Measurements from ENCODE around the gene CDKAL1.
A peak's percentile ranks its signal among the peaks of the same experiment; 100 is the strongest.

Gene CDKAL1

GRCh38 chr6:21185861-21186478 lies 651.7 kb downstream of the CDKAL1 start:
- no CpG with 5 or more reads among the region's 4 CpGs for WGBS, 2 donors (ENCODE audit: extremely low coverage in 2 of 2, insufficient read length in 2 of 2, insufficient replicate concordance in 1 of 2)
- Histone ChIP-seq H3K9me3 (replicated peaks in 1 of 2; ENCODE audit: control insufficient read depth in 2 of 2, insufficient read depth in 1 of 2, low read depth in 1 of 2, low read length in 2 of 2) (peaks cover 0 to 5% of the 10 kb centered on the region in 2 donors), H2BK120ac (ENCODE audit: low read depth, low read length) (no peak overlapping the region), H3K4me3 (ENCODE audit: low read length in 2 of 2) (no peak overlapping the region), H2BK15ac (ENCODE audit: low read length) (no peak overlapping the region), H2BK5ac (ENCODE audit: low read length) (no peak overlapping the region), H2BK12ac (ENCODE audit: low read length) (no peak overlapping the region), H3K4me1 (ENCODE audit: control insufficient read depth in 2 of 2, insufficient read depth in 1 of 2, low read depth in 1 of 2, low read length in 2 of 2) (peaks cover 12 to 26% of the 10 kb centered on the region in 2 donors), H2AFZ (ENCODE audit: low read length) (no peak overlapping the region), H3K4me2 (ENCODE audit: insufficient read depth, low read length, poor library complexity, severe bottlenecking) (no peak overlapping the region), H4K91ac (ENCODE audit: low read depth, low read length, poor library complexity) (no peak overlapping the region), H3K18ac (ENCODE audit: low read length) (no peak overlapping the region), H3K9ac (ENCODE audit: low read depth, low read length, poor library complexity) (no peak overlapping the region), H3K27ac (replicated peaks; ENCODE audit: low read length) (peak overlapping the region; percentile 68), H3K23ac (ENCODE audit: low read depth, low read length, poor library complexity) (no peak overlapping the region), H3K4ac (ENCODE audit: low read length) (no peak overlapping the region), H3K36me3 (replicated peaks in 1 of 2; ENCODE audit: control insufficient read depth in 2 of 2, insufficient read depth in 2 of 2, low read length in 2 of 2) (no peaks in the 10 kb centered on the region), H4K8ac (ENCODE audit: low read depth, low read length) (no peak overlapping the region), H2AK5ac (ENCODE audit: low read depth, low read length) (no peak overlapping the region), H3K79me1 (ENCODE audit: low read depth, low read length) (no peaks in the 10 kb centered on the region), H3K14ac (ENCODE audit: low read length) (no peak overlapping the region), H3K27me3 (ENCODE audit: control insufficient read depth in 3 of 3, insufficient read depth in 3 of 3, low read depth in 1 of 3, low read length in 3 of 3) (no peaks in the 10 kb centered on the region)
- peak; percentile 83 for DNase-seq (ENCODE audit: low spot score)

- Histone ChIP-seq H3K36me3 (replicated peaks in 1 of 2; ENCODE audit: control insufficient read depth in 2 of 2, insufficient read depth in 2 of 2, low read length in 2 of 2) (no peaks in the 10 kb centered on the region), H3K4ac (ENCODE audit: low read length) (no peak overlapping the region), H2AFZ (ENCODE audit: low read length) (no peak overlapping the region), H3K18ac (ENCODE audit: low read length) (no peak overlapping the region), H3K27ac (replicated peaks; ENCODE audit: low read length) (peak overlapping the region; percentile 68), H2BK15ac (ENCODE audit: low read length) (no peak overlapping the region), H3K4me2 (ENCODE audit: insufficient read depth, low read length, poor library complexity, severe bottlenecking) (no peak overlapping the region), H3K9me3 (replicated peaks in 1 of 2; ENCODE audit: control insufficient read depth in 2 of 2, insufficient read depth in 1 of 2, low read depth in 1 of 2, low read length in 2 of 2) (no peaks in the 10 kb centered on the region), H3K23ac (ENCODE audit: low read depth, low read length, poor library complexity) (no peak overlapping the region), H2AK5ac (ENCODE audit: low read depth, low read length) (no peak overlapping the region), H3K4me3 (ENCODE audit: low read length in 2 of 2) (no peak overlapping the region), H3K79me1 (ENCODE audit: low read depth, low read length) (no peaks in the 10 kb centered on the region), H4K91ac (ENCODE audit: low read depth, low read length, poor library complexity) (no peak overlapping the region), H3K4me1 (ENCODE audit: control insufficient read depth in 2 of 2, insufficient read depth in 1 of 2, low read depth in 1 of 2, low read length in 2 of 2) (peaks cover 14 to 31% of the 10 kb centered on the region in 2 donors), H3K27me3 (ENCODE audit: control insufficient read depth in 3 of 3, insufficient read depth in 3 of 3, low read depth in 1 of 3, low read length in 3 of 3) (no peaks in the 10 kb centered on the region), H4K8ac (ENCODE audit: low read depth, low read length) (no peak overlapping the region), H2BK5ac (ENCODE audit: low read length) (no peak overlapping the region), H3K14ac (ENCODE audit: low read length) (no peak overlapping the region), H3K9ac (ENCODE audit: low read depth, low read length, poor library complexity) (no peak overlapping the region), H2BK120ac (ENCODE audit: low read depth, low read length) (no peak overlapping the region), H2BK12ac (ENCODE audit: low read length) (no peak overlapping the region)
- WGBS, 2 donors (ENCODE audit: extremely low coverage in 2 of 2, insufficient read length in 2 of 2, insufficient replicate concordance in 1 of 2), result no CpG with 5 or more reads among the region's 2 CpGs
- DNase-seq (ENCODE audit: low spot score), result no peak
These were observed 652.3 kb downstream of the CDKAL1 start for GRCh38 chr6:21186479-21187055.

- no peak overlapping the region for H3K27ac ChIP-seq (replicated peaks; ENCODE audit: low read length)
- H3K4me1 ChIP-seq (ENCODE audit: control insufficient read depth in 2 of 2, insufficient read depth in 1 of 2, low read depth in 1 of 2, low read length in 2 of 2), result peaks cover 14 to 33% of the 10 kb centered on the region in 2 donors
- H3K79me1 ChIP-seq (ENCODE audit: low read depth, low read length), result no peaks in the 10 kb centered on the region
- no peaks in the 10 kb centered on the region for H3K36me3 ChIP-seq (replicated peaks in 1 of 2; ENCODE audit: control insufficient read depth in 2 of 2, insufficient read depth in 2 of 2, low read length in 2 of 2)
- no peak overlapping the region for H2AK5ac ChIP-seq (ENCODE audit: low read depth, low read length)
- H3K18ac ChIP-seq (ENCODE audit: low read length), result no peak overlapping the region
- no peak overlapping the region for H3K9ac ChIP-seq (ENCODE audit: low read depth, low read length, poor library complexity)
- H4K91ac ChIP-seq (ENCODE audit: low read depth, low read length, poor library complexity), result no peak overlapping the region
- no peak overlapping the region for H2AFZ ChIP-seq (ENCODE audit: low read length)
- H3K4ac ChIP-seq (ENCODE audit: low read length), result no peak overlapping the region
- H3K9me3 ChIP-seq (replicated peaks in 1 of 2; ENCODE audit: control insufficient read depth in 2 of 2, insufficient read depth in 1 of 2, low read depth in 1 of 2, low read length in 2 of 2), result peaks cover 0 to 3% of the 10 kb centered on the region in 2 donors
- no peak overlapping the region for H2BK120ac ChIP-seq (ENCODE audit: low read depth, low read length)
- DNase-seq (ENCODE audit: low spot score), result no peak
- no CpG with 5 or more reads among the region's 2 CpGs for WGBS, 2 donors (ENCODE audit: extremely low coverage in 2 of 2, insufficient read length in 2 of 2, insufficient replicate concordance in 1 of 2)
- H3K4me2 ChIP-seq (ENCODE audit: insufficient read depth, low read length, poor library complexity, severe bottlenecking), result no peak overlapping the region
- no peak overlapping the region for H3K14ac ChIP-seq (ENCODE audit: low read length)
- H3K23ac ChIP-seq (ENCODE audit: low read depth, low read length, poor library complexity), result no peak overlapping the region
- no peak overlapping the region for H2BK15ac ChIP-seq (ENCODE audit: low read length)
- H2BK5ac ChIP-seq (ENCODE audit: low read length), result no peak overlapping the region
- no peaks in the 10 kb centered on the region for H3K27me3 ChIP-seq (ENCODE audit: control insufficient read depth in 3 of 3, insufficient read depth in 3 of 3, low read depth in 1 of 3, low read length in 3 of 3)
- H2BK12ac ChIP-seq (ENCODE audit: low read length), result no peak overlapping the region
- H3K4me3 ChIP-seq (ENCODE audit: low read length in 2 of 2), result no peak overlapping the region
- H4K8ac ChIP-seq (ENCODE audit: low read depth, low read length), result no peak overlapping the region
These were observed 653.2 kb downstream of the CDKAL1 start for GRCh38 chr6:21187485-21187884.

- Histone ChIP-seq H2BK15ac (ENCODE audit: low read length) (no peak overlapping the region), H3K9ac (ENCODE audit: low read depth, low read length, poor library complexity) (no peak overlapping the region), H3K27me3 (ENCODE audit: control insufficient read depth in 3 of 3, insufficient read depth in 3 of 3, low read depth in 1 of 3, low read length in 3 of 3) (no peaks in the 10 kb centered on the region), H3K18ac (ENCODE audit: low read length) (no peak overlapping the region), H2BK12ac (ENCODE audit: low read length) (peak overlapping the region; percentile 41), H3K4me1 (ENCODE audit: control insufficient read depth in 2 of 2, insufficient read depth in 1 of 2, low read depth in 1 of 2, low read length in 2 of 2) (peaks cover 14 to 33% of the 10 kb centered on the region in 2 donors), H3K4me3 (ENCODE audit: low read length in 2 of 2) (no peak overlapping the region), H3K14ac (ENCODE audit: low read length) (no peak overlapping the region), H2AK5ac (ENCODE audit: low read depth, low read length) (no peak overlapping the region), H4K8ac (ENCODE audit: low read depth, low read length) (no peak overlapping the region), H3K27ac (replicated peaks; ENCODE audit: low read length) (peak overlapping the region; percentile 76), H2BK5ac (ENCODE audit: low read length) (no peak overlapping the region), H3K4me2 (ENCODE audit: insufficient read depth, low read length, poor library complexity, severe bottlenecking) (no peak overlapping the region), H3K36me3 (replicated peaks in 1 of 2; ENCODE audit: control insufficient read depth in 2 of 2, insufficient read depth in 2 of 2, low read length in 2 of 2) (no peaks in the 10 kb centered on the region), H4K91ac (ENCODE audit: low read depth, low read length, poor library complexity) (no peak overlapping the region), H2BK120ac (ENCODE audit: low read depth, low read length) (no peak overlapping the region), H3K79me1 (ENCODE audit: low read depth, low read length) (no peaks in the 10 kb centered on the region), H3K4ac (ENCODE audit: low read length) (no peak overlapping the region), H3K23ac (ENCODE audit: low read depth, low read length, poor library complexity) (no peak overlapping the region), H3K9me3 (replicated peaks in 1 of 2; ENCODE audit: control insufficient read depth in 2 of 2, insufficient read depth in 1 of 2, low read depth in 1 of 2, low read length in 2 of 2) (peaks cover 0 to 5% of the 10 kb centered on the region in 2 donors), H2AFZ (ENCODE audit: low read length) (peak overlapping the region; percentile 57)
- WGBS, 2 donors (ENCODE audit: extremely low coverage in 2 of 2, insufficient read length in 2 of 2, insufficient replicate concordance in 1 of 2), result no CpG with 5 or more reads among the region's 9 CpGs
- DNase-seq (ENCODE audit: low spot score), result no peak
These were observed 654.4 kb downstream of the CDKAL1 start for GRCh38 chr6:21188505-21189223.

Measured in neuronal stem cell (in vitro differentiated cells).